ENCODE measurements around the gene PSMG3. TPM values are rescaled to one million over a fixed set of nuclear protein-coding genes. Genes with fewer than 3 reads are reported as not detected.

PSMG3 gene
- total and polyA plus RNA-seq, 2 donors (not counting 3 experiments of a cell fraction or from before 2014, with no cell fraction given), result 25.5 to 49.7 TPM

GRCh38 chr7:1525409-1525808, 44.4 kb downstream of the PSMG3 start:
- BruUV-seq (replicated peaks), result no TSS peak
- Histone ChIP-seq H3K36me3 (ENCODE audit: control insufficient read depth in 2 of 2, extremely low read depth in 1 of 2, insufficient read depth in 2 of 2, low read length in 2 of 2) (no peaks in the 10 kb centered on the region), H4K20me1 (replicated peaks; ENCODE audit: control insufficient read depth, extremely low read depth, insufficient read depth, low read length) (no peaks in the 10 kb centered on the region), H3K9me3 (replicated peaks; ENCODE audit: control insufficient read depth, insufficient read depth, low read length) (no peaks in the 10 kb centered on the region), H3K4me1 (ENCODE audit: control insufficient read depth, extremely low read depth, insufficient read depth, low read length) (peaks cover 4% of the 10 kb centered on the region), H3K4me2 (ENCODE audit: insufficient read depth, low read length) (no peak overlapping the region), H3K27me3 (ENCODE audit: control insufficient read depth in 2 of 2, insufficient read depth in 2 of 2, low read length in 2 of 2) (peaks cover 7 to 11% of the 10 kb centered on the region in 2 experiments), H3K79me2 (ENCODE audit: control insufficient read depth, insufficient read depth, low read length) (no peaks in the 10 kb centered on the region), H3K9ac (replicated peaks; ENCODE audit: extremely low read depth, insufficient read depth, low read length) (no peak overlapping the region), H3K27ac (ENCODE audit: insufficient read depth, low read depth, low read length) (no peak overlapping the region), H3K9me1 (replicated peaks; ENCODE audit: control insufficient read depth, extremely low read depth, insufficient read depth, low read length) (no peaks in the 10 kb centered on the region), H2AFZ (ENCODE audit: low read depth, low read length) (no peak overlapping the region), H3K4me3 (replicated peaks in 1 of 3; ENCODE audit: insufficient read depth in 1 of 3, low read depth in 1 of 3, low read length in 3 of 3) (no peak overlapping the region)
- no peak for DNase-seq (ENCODE audit: low read depth, low spot score)
- ChIA-PET CTCF (no interaction called here), POLR2A (no interaction called here)
- intact Hi-C loops (cut with micrococcal nuclease) (no loop called here), dilution Hi-C loops (cut with MboI; ENCODE audit: extremely low pct_ligation_motif_present, low sequenced_read_pairs) (no loop called here)
- TF ChIP-seq POLR2A (IDR thresholded peaks at IDR 0.05; ENCODE audit: low read depth, low read length), result no peak
- TF ChIP-seq EZH2 (IDR thresholded peaks at IDR 0.05; ENCODE audit: borderline replicate concordance, low read depth, low read length, severe bottlenecking), result no peak
- TF ChIP-seq MAX (IDR thresholded peaks at IDR 0.05; ENCODE audit: insufficient read depth, insufficient read length), result no peak
- TF ChIP-seq GATA2 (IDR thresholded peaks at IDR 0.05; ENCODE audit: insufficient read depth, insufficient read length, low read depth, low read length), result no peak
- no peak for TF ChIP-seq JUN (IDR thresholded peaks at IDR 0.05; ENCODE audit: borderline replicate concordance, insufficient read depth, insufficient read length, low read depth)
- no peak for TF ChIP-seq CTCF (IDR thresholded peaks at IDR 0.05; ENCODE audit: extremely low read depth in 1 of 2, insufficient read depth in 1 of 2, low read depth in 1 of 2, low read length in 2 of 2)
- TF ChIP-seq FOS (IDR thresholded peaks at IDR 0.05; ENCODE audit: borderline replicate concordance, insufficient read depth, low read length), result no peak
- TF ChIP-seq POLR2AphosphoS5 (IDR thresholded peaks at IDR 0.05; ENCODE audit: insufficient read depth, low read depth, low read length), result no peak
- TF ChIP-seq MYC (IDR thresholded peaks at IDR 0.05; ENCODE audit: low read depth, low read length), result no peak
- FAIRE-seq, result no peak
